Natural killer cell treated with Interleukin-12 subunit alpha and Interleukin-12 subunit beta and Interleukin-15 and Interleukin-18, amount 100 ng/mL, for 72 hours (primary cell): ENCODE measurements around the gene IGF1. TPM values are rescaled to one million over a fixed set of nuclear protein-coding genes. Genes with fewer than 3 reads are reported as not detected.

Experiments
- ATAC-seq, 2 donors: fragments of 150-1000 bp; cut with Tn5 transposase in 1 of 2; sonication (Bioruptor Pico), chemical (Tn5 transposase) in 1 of 2; 2 replicates each; pipeline ENCODE4 v1.10.0; 2021
- DNase-seq: peaks from one replicate; pipeline ENCODE4 v3.0.0; 2022; ENCODE audit warnings: low spot score
- H3K27ac Mint-ChIP-seq, 2 donors: 1 replicate in 1 of 2; 2 replicates in 1 of 2; pipeline ENCODE4 v1.8.0; 2022; ENCODE audit warnings: mixed read lengths in 2 of 2, mild to moderate bottlenecking in 1 of 2, moderate library complexity in 1 of 2
- H3K27me3 Mint-ChIP-seq, 2 donors: 1 replicate in 1 of 2; 2 replicates in 1 of 2; pipeline ENCODE4 v1.8.0; 2022; ENCODE audit warnings: mixed read lengths in 2 of 2
- H3K36me3 Mint-ChIP-seq: one replicate; pipeline ENCODE4 v1.8.0; 2022; ENCODE audit warnings: mixed read lengths
- H3K4me1 Mint-ChIP-seq, 2 donors: 1 replicate in 1 of 2; 2 replicates in 1 of 2; pipeline ENCODE4 v1.8.0; 2022; ENCODE audit warnings: low read depth in 2 of 2, mixed read lengths in 2 of 2, mild to moderate bottlenecking in 1 of 2
- H3K4me3 Mint-ChIP-seq: one replicate; pipeline ENCODE4 v1.8.0; 2022; ENCODE audit warnings: mixed read lengths
- H3K9me3 Mint-ChIP-seq: 2 replicates; pipeline ENCODE4 v1.8.0; 2022; ENCODE audit warnings: mixed read lengths
- total RNA-seq, 2 donors: library from RNA; stranded (reverse); gene quantifications; one replicate each; pipeline ENCODE4 v1.2.3, GENCODE V29; 2022

IGF1 gene
- total RNA-seq, 2 donors from 2014 or later: 0.05 TPM; not detected in 1

- ATAC-seq (no peak), DNase-seq (no peak)
- Mint-ChIP-seq H3K4me1 (no peaks in the 10 kb centered on the region), H3K4me3 (no peak overlapping the region), H3K27me3 (peaks cover 9 to 17% of the 10 kb centered on the region in 2 donors), H3K27ac (no peak overlapping the region), H3K9me3 (peaks cover 3% of the 10 kb centered on the region), H3K36me3 (no peaks in the 10 kb centered on the region)
These were observed 28.8 kb upstream of the IGF1 start for GRCh38 chr12:102509123-102509626.

DNA sequence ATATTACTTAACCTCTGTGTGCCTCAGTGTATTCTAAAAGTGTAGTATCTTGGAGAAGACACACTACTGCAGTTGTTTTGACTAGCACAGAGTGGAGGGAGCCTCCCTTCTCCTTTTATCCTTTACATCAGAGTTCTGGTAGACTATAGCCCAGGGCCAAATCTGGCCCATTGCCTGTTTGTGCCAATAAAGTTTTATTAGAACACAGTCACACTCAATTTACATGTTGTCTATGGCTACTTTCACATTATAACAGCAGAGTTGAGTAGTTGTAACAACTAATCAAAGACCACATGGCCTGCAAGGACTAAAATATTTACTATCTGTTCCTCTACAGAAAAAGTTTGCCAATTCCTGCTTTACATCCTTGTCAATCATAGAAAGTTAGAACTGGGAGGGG, 27.7 kb upstream of the IGF1 start:
- no peak overlapping the region for H3K4me3 Mint-ChIP-seq
- ATAC-seq (no peak), DNase-seq (no peak)
- H3K27me3 Mint-ChIP-seq: peaks cover 6 to 22% of the 10 kb centered on the region in 2 donors
- no peak overlapping the region for H3K27ac Mint-ChIP-seq
- H3K36me3 Mint-ChIP-seq: no peaks in the 10 kb centered on the region
- H3K4me1 Mint-ChIP-seq: no peaks in the 10 kb centered on the region
- H3K9me3 Mint-ChIP-seq: peaks cover 3% of the 10 kb centered on the region

DNA sequence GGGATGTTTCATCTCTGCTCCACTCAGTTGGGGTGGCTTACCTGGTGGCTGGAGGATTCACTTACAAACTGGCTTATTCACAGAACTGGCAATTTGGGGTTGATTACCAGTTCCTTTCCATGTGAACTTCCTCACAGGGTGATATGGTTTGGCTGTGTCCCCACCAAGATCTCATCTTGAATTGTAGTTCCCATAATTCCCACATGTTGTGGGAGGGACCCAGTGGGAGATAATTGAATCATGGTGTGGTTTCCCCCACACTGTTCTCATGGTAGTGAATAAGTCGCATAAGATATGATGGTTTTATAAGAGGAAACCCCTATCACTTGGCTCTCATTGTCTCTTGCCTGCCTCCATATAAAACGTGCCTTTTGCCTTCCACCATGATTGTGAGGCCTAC, 26.9 kb upstream of the IGF1 start:
- Mint-ChIP-seq H3K27me3 (peaks cover 3 to 18% of the 10 kb centered on the region in 2 donors), H3K4me1 (no peaks in the 10 kb centered on the region), H3K4me3 (no peak overlapping the region), H3K27ac (no peak overlapping the region), H3K9me3 (peaks cover 3% of the 10 kb centered on the region), H3K36me3 (no peaks in the 10 kb centered on the region)
- DNase-seq: no peak
- no peak for ATAC-seq

- Mint-ChIP-seq H3K9me3 (no peaks in the 10 kb centered on the region), H3K36me3 (no peaks in the 10 kb centered on the region), H3K4me1 (no peaks in the 10 kb centered on the region), H3K27ac (no peak overlapping the region), H3K27me3 (peaks cover 7 to 20% of the 10 kb centered on the region in 2 donors), H3K4me3 (no peak overlapping the region)
- DNase-seq (no peak), ATAC-seq (no peak)
These were observed 24.5 kb upstream of the IGF1 start for GRCh38 chr12:102504871-102505270.

DNA sequence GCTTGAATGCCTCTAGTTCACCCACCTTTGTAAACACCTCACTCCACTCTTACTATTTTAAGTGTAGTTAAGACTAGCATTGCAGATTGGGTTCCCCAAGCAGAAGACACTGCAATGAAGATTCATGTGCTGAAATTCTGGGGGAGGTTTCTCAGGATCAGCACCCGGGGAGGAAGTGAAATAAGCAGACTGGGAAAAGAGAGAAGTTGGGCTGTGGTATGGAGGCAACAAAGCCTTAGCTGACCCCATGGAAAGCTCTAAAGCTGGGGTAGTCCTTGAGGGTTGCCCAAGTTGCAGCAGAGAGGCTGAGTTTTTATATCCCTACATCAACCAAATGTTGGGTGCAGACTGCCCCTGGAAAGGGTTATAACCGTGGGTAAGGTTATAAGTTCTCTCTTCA, 23.9 kb upstream of the IGF1 start:
- H3K36me3 Mint-ChIP-seq: no peaks in the 10 kb centered on the region
- H3K27me3 Mint-ChIP-seq: peaks cover 7 to 20% of the 10 kb centered on the region in 2 donors
- no peaks in the 10 kb centered on the region for H3K4me1 Mint-ChIP-seq
- no peak for DNase-seq
- no peak overlapping the region for H3K27ac Mint-ChIP-seq
- H3K4me3 Mint-ChIP-seq: no peak overlapping the region
- no peaks in the 10 kb centered on the region for H3K9me3 Mint-ChIP-seq
- ATAC-seq: no peak

GRCh38 chr12:102503831-102504230, 23.5 kb upstream of the IGF1 start:
- no peaks in the 10 kb centered on the region for H3K4me1 Mint-ChIP-seq
- no peak overlapping the region for H3K27ac Mint-ChIP-seq
- ATAC-seq (no peak), DNase-seq (no peak)
- H3K36me3 Mint-ChIP-seq: no peaks in the 10 kb centered on the region
- H3K27me3 Mint-ChIP-seq: peaks cover 7 to 20% of the 10 kb centered on the region in 2 donors
- H3K9me3 Mint-ChIP-seq: no peaks in the 10 kb centered on the region
- no peak overlapping the region for H3K4me3 Mint-ChIP-seq

DNA sequence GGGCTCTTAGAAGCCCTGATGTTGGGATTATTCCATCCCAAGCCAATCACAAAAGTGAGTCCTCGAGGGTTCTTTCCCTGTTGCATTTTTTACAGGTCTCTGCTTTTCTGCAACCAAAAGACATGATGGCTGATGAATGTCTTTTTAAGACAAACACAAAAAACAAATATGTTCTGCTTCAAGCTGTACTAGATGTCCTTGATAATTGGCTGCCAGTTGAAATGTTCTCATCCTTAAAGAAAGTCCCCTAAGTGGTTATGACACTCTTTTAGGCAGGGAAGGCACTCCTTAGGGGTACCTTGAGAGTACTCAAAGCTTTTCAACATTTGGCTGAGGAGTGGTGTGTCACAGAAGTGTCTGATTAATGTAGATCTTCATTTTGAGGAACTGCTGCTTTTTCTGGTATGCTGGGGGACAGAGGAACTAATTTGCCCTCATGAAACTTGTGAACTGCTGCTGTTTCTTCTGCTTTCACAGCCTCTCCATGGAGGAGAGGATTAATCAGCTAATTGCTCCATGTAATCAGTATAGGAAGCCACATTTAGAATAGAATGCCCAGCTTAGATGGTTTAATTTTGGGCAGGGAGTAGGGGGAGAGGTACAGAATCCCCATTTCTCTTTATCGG, 22.8 kb upstream of the IGF1 start:
- H3K4me3 Mint-ChIP-seq: no peak overlapping the region
- DNase-seq (no peak), ATAC-seq (no peak)
- H3K36me3 Mint-ChIP-seq: no peaks in the 10 kb centered on the region
- no peaks in the 10 kb centered on the region for H3K4me1 Mint-ChIP-seq
- peaks cover 7 to 20% of the 10 kb centered on the region in 2 donors for H3K27me3 Mint-ChIP-seq
- no peaks in the 10 kb centered on the region for H3K9me3 Mint-ChIP-seq
- no peak overlapping the region for H3K27ac Mint-ChIP-seq

DNA sequence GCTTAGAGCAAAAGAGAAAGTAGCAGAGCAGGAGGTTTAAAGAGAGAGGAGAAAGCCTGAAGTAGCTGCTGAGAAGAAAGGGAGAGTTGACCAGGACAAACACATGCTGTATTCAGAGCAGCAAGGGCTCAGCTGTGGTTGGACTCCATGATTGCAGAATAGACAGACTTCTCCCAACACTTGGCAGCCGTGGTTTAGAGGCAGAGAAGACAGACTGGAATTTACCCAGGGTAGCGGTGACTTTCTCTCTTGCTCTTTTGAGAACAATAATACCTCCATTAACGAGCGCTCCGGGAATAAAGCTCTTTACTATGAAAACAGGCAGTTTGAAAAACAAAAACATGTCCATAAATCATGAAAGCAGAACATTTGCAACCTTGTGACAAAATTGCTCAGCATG, 21.4 kb upstream of the IGF1 start:
- no peak overlapping the region for H3K27ac Mint-ChIP-seq
- no peaks in the 10 kb centered on the region for H3K4me1 Mint-ChIP-seq
- H3K9me3 Mint-ChIP-seq: no peaks in the 10 kb centered on the region
- ATAC-seq: no peak
- no peak overlapping the region for H3K4me3 Mint-ChIP-seq
- H3K36me3 Mint-ChIP-seq: no peaks in the 10 kb centered on the region
- DNase-seq: no peak
- H3K27me3 Mint-ChIP-seq: peaks cover 7 to 20% of the 10 kb centered on the region in 2 donors

DNA sequence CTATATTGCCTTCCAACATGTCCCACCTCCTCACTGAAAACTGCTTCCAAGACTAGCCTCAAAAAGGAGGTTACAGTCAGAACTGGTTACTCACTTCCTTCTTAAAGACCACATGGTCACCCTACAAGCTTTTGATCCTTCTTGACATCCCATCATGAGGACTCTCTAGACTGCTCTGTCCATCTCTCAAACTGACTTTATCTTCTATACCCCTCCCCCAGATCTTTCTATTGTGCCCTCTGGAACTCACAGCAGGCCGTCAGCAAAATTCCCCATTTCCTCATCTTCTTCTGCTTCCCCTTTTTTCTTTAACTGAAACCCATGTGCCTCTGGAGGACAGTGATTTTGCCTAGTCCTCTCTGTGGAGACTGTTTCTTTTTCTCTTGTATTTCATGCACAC, 18.1 kb upstream of the IGF1 start:
- H3K27me3 Mint-ChIP-seq: peaks cover 14 to 21% of the 10 kb centered on the region in 2 donors
- ATAC-seq (no peak), DNase-seq (no peak)
- peaks cover 4% of the 10 kb centered on the region for H3K9me3 Mint-ChIP-seq
- peaks cover 4% of the 10 kb centered on the region for H3K36me3 Mint-ChIP-seq
- no peak overlapping the region for H3K4me3 Mint-ChIP-seq
- no peaks in the 10 kb centered on the region for H3K4me1 Mint-ChIP-seq
- H3K27ac Mint-ChIP-seq: no peak overlapping the region

- no peaks in the 10 kb centered on the region for H3K4me1 Mint-ChIP-seq
- H3K4me3 Mint-ChIP-seq: no peak overlapping the region
- peaks cover 15 to 25% of the 10 kb centered on the region in 2 donors for H3K27me3 Mint-ChIP-seq
- H3K27ac Mint-ChIP-seq: no peak overlapping the region
- H3K9me3 Mint-ChIP-seq: peaks cover 9% of the 10 kb centered on the region
- ATAC-seq: no peak
- H3K36me3 Mint-ChIP-seq: peaks cover 10% of the 10 kb centered on the region
- no peak for DNase-seq
These were observed 17.4 kb upstream of the IGF1 start for GRCh38 chr12:102497743-102498142.

DNA sequence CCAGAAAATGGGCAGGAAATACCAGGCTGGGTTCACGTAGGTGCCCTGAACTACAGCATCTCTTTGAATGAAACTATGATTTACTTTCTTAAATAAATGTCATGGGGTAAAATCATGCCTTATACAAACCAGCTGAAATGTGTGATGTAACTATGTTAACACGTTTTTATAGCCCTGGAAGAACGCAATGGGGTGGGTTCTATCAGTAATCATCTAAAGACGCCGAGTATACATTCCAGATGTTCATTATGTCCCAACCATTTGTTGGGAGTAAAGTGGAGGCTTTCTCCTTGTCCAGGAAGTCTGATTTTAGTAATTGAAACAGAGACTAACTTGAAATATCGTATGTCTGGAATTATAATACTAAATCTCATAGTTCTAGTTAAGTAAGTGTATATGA, 16.2 kb upstream of the IGF1 start:
- H3K9me3 Mint-ChIP-seq: peaks cover 9% of the 10 kb centered on the region
- H3K27me3 Mint-ChIP-seq: peaks cover 20 to 30% of the 10 kb centered on the region in 2 donors
- H3K36me3 Mint-ChIP-seq: peaks cover 11% of the 10 kb centered on the region
- no peak for ATAC-seq
- no peak overlapping the region for H3K27ac Mint-ChIP-seq
- H3K4me3 Mint-ChIP-seq: no peak overlapping the region
- DNase-seq: no peak
- H3K4me1 Mint-ChIP-seq: no peaks in the 10 kb centered on the region

DNA sequence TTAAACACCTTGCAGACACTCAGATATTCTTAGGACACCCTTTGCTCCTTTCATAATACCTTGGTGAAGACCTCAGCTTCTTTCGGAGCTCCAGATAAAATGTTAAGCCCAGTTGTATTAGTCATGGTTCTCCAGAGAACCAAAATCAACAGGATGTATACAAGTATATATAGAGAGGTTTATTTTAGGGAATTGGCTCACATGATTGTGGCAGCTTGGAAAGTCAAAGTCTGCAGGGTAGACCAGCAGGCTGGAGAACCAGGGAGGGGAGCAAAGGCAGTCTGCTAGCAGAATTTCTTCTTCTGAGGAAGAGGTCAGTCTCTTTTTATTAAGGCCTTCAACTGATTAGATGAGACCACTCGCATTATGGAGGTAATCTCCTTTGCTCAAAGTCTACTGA, 6.9 kb upstream of the IGF1 start:
- DNase-seq (no peak), ATAC-seq (no peak)
- Mint-ChIP-seq H3K27ac (no peak overlapping the region), H3K27me3 (peaks cover 15 to 25% of the 10 kb centered on the region in 2 donors), H3K4me3 (no peak overlapping the region), H3K36me3 (peaks cover 14% of the 10 kb centered on the region), H3K9me3 (no peaks in the 10 kb centered on the region), H3K4me1 (peaks cover 12 to 13% of the 10 kb centered on the region in 2 donors)

GRCh38 chr12:102486153-102486552, 5.8 kb upstream of the IGF1 start:
- Mint-ChIP-seq H3K27me3 (peaks cover 9 to 21% of the 10 kb centered on the region in 2 donors), H3K9me3 (no peaks in the 10 kb centered on the region), H3K36me3 (peaks cover 8% of the 10 kb centered on the region), H3K4me3 (no peak overlapping the region), H3K27ac (no peak overlapping the region), H3K4me1 (peaks cover 12 to 13% of the 10 kb centered on the region in 2 donors)
- no peak for ATAC-seq
- DNase-seq: no peak

DNA sequence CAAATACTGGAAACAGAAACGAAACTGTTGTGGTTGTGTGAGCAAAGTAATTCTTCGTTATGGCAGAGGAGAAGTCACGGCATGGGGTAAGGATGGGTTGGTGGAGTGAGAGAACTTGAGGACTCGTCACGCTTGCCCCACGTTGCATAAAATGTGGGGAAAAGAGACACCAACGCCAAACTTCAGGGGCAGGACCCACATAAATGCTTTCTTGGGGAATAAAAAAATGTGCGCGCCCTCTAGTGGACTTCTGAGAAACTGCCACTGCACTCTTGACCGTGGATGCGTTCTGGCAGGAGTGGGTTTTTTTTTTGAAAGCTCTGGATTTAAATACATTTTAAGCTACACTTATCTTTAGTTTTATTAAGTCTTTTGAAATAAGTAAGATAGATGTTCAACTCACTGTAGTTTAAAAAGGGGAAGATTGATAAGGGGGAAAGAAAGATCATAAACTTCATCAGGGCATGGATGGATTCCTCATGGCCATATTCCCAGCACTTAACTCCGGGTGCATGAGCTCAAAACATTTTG, 4.1 kb upstream of the IGF1 start:
- no peaks in the 10 kb centered on the region for H3K9me3 Mint-ChIP-seq
- H3K27me3 Mint-ChIP-seq: peaks cover 6 to 8% of the 10 kb centered on the region in 2 donors
- DNase-seq: peak; percentile 72
- peak overlapping the region; percentile 74 for H3K4me3 Mint-ChIP-seq
- H3K4me1 Mint-ChIP-seq: peaks cover 12 to 13% of the 10 kb centered on the region in 2 donors
- H3K36me3 Mint-ChIP-seq: no peaks in the 10 kb centered on the region
- peak; percentile 78 to 87 for ATAC-seq
- peak overlapping the region; percentile 89 to 91 for H3K27ac Mint-ChIP-seq
